Stimulated activated CD4-positive, alpha-beta T cell treated with anti-CD3 and anti-CD28 coated beads, Interleukin-12 subunit alpha, Interleukin-12 subunit beta, amount 100 ng/mL, for 4 hours (primary cell): ENCODE results near the gene ERBB3.
A peak's percentile ranks its signal among the peaks of the same experiment; 100 is the strongest.

Experiments used
- DNase-seq: peaks from one replicate; pipeline ENCODE4 v3.0.0-alpha.2; 2020

The ERBB3 gene

DNA sequence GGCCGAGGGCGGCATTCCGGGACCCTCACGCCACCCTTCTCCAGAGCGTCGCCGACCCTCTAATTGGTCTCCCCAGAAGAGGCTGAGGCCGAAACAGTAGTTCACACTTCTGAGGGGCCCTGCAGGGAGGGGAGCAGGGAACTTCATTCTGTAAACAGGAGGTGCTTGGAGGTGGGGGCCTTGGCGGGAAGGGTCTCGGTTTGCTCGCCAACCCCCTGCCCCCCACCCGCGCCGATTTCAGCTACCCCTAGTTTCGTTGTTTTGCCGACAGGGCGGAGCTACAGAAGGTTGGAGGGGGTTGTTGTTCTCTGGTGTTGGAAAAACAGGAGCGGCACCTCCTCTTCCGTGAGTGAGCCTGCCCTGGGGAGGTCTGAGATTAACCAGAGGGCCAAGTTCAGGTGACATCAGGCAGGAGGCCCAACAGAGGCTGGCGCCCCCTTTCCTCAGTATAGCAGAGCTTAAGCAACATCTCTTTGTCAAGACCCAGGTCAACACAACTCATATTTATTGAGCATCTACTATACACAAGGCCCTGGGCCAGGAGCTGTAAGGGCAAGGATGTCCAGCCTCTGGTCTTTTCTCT is 682 bp downstream of the ERBB3 start:
- no peak for DNase-seq

DNA sequence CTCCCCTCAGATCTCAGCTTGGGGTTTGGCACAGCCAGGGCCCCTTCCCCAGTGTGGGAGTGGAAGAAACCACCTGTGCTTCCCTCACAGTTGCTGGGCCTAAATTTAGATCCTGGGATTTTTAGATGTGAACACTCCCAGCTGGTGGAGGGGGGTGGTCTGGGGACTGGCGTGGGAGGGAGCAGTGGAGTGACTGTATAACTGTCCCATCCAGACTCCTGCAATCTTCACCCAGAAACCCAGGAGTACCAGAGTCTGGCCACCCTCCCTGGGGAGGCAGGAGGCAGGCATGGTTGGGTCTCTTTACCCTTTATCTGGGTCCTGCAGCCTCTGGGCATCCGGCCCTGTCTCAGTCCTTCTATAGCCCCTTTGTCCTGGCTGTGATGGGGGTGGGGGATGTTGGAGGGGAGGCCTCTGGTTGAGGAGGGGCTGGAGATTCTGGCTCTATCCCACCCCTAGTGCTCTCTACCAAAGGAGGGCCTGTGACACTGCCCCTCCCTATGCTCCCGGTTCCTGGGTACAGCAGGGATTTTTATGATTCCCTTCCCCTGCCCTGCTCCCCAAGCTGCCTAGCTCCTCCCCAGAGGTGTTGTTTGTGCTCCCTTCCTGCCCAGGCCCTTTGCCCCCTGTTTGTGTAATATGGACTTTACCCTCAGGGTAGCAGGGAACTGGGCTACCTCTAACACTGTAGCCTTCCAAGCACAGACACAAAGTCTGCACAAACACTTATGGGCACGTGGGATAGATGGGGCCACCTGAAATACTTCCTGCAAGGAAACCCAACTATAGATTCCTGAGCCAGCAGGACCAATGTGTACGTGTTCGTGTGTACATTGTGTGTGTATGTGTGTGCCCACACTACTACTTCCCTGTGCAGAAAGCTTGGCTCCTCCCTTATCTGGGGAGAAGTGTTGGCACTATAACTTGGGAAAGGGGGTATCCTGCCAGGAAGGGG is 1.7 kb downstream of the ERBB3 start:
- no peak for DNase-seq

DNA sequence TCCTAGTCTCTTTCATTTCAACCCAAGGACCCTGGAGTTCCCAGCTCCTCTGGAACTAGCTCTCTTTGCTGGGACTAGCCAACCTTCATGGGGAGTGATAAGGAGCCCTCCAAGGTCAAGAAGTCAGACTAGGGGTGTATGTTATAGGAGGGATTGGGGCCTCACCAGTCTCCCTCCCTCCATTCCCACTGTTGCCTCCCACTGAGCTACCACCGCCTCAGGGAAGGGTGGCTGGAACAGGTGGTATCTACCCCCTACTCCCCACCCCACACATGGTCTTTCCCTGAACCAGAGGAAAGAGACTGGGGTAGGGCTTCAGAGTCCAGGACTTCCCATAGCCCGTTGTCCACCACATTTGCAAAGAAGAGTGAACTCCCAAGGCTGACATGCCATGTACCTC is 2.4 kb downstream of the ERBB3 start:
- DNase-seq = no peak

DNA sequence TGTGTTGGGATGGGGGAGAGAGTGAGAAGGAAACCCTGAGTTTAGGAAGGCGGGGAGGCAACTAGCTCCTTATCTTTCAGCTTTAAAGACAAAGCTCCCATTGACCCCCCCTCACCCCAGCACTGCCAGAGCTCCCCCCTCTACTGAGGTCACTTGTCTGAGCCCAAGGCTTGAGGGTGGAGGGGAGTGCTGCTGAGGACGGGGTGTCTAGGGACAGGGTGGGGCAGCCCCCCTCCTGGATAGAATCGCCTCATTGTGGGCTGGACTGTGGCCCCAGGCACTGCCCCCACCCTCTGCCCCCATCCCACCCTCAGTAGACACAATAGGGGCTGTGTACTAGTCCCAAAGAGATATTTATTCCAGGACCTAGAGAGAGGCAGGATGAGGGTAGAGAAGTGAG is 3.0 kb downstream of the ERBB3 start:
- no peak for DNase-seq

DNA sequence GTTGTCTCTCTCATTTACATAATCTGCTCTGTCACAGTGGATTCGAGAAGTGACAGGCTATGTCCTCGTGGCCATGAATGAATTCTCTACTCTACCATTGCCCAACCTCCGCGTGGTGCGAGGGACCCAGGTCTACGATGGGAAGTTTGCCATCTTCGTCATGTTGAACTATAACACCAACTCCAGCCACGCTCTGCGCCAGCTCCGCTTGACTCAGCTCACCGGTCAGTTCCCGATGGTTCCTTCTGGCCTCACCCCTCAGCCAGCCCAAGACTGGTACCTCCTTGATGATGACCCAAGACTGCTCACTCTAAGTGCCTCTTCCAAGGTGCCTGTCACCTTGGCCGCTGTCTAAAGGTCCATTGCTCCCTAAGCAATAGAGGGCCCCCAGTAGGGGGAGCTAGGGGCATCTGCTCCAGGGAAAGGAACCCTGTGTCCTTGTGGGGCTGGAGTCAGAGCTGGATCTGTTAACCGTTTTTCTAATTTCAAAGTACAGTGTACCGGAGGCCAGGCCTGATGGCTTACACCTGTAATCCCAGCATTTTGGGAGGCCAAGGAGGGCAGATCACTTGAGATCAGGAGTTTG is 5.1 kb downstream of the ERBB3 start:
- DNase-seq = no peak

DNA sequence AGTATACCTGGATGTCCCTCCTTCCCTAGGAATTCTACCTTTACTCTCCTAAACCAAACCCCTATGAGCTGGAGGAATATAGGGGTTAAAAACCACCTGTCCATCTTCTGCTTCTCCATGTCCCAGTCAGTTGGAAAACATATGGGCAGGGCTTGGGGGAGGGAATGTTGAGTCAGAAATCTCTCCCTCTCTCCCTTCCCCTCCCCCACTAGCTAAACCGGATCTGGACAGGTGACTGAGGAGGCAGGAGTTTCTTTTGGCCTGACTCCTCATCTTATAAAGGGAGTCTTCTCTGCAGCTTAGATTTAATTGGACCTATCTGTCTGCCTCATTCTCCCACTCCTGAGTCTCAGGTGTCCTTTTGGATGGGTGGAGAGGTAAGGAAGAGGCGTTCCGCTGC is 6.1 kb downstream of the ERBB3 start:
- DNase-seq = no peak

DNA sequence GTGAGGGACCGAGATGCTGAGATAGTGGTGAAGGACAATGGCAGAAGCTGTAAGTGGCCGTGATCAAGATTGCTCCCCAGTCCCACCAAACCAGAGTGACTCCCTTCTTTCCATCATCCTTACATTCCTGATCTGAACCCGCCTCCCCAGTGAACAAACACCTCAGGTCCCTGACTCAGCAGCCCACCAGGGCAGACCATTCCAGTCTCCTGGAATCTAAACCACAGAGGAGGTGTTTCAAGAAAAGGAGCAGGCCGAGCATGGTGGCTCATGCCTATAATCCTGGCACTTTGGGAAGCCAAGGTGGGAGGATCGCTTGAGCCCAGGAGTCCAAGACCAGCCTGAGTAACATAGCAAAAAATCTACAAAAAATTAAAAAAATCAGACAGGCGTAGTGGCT is 6.6 kb downstream of the ERBB3 start:
- no peak for DNase-seq

DNA sequence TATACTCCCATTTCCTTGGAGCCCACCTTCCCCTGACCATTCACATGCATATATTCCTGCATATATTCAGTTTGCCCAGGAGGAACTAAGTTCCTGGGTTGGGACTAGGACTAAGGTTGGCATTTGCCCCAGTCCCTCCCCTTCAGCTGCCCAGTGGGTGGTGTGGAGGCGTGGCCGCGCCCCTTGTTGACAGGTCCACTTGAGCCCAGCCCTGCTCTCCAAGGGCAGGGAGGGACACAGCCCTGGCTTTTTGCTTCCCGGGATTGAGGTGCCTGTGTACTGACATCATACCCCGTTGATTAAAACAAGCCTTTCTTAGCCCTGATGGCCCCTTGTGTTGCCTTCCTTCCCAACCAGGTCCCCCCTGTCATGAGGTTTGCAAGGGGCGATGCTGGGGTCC is 7.3 kb downstream of the ERBB3 start:
- no peak for DNase-seq

DNA sequence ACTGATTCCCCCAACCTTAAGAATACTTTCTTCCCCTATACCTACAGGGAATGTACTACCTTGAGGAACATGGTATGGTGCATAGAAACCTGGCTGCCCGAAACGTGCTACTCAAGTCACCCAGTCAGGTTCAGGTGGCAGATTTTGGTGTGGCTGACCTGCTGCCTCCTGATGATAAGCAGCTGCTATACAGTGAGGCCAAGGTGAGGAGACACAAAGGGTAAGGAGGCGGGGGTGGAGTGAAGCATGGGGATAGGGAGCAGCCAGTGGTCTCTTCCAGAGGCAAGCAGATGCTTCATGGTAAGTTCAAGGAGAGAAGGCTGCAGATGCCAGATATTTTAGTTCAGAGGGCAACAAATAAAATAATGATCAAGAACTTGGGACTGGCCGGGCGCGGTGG is 17.8 kb downstream of the ERBB3 start:
- DNase-seq = no peak

DNA sequence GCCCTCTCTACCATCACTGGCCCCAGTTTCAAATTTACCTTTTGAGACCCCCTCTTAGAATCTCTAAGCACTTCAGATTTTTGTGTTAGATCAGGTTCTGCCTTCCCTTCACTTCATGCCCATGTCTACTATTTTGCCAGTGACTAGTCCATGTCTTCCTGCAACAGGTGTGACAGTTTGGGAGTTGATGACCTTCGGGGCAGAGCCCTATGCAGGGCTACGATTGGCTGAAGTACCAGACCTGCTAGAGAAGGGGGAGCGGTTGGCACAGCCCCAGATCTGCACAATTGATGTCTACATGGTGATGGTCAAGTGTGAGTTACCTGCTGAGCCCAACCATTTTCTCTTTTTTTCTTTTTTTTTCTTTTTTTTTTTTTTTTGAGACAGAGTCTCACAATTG is 18.6 kb downstream of the ERBB3 start:
- DNase-seq = no peak

DNA sequence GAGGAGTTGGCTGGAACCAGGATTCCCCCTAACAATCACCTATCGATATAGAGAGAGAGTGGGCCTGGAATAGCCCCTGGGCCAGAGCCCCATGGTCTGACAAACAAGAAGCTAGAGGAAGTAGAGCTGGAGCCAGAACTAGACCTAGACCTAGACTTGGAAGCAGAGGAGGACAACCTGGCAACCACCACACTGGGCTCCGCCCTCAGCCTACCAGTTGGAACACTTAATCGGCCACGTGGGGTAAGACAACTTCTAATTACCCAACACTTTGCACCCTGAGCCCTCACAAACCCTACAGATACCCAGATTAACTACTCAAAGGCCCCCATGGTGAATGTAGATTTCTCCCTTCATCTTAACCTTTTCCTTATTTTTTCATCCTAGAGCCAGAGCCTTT is 19.8 kb downstream of the ERBB3 start:
- no peak for DNase-seq

DNA sequence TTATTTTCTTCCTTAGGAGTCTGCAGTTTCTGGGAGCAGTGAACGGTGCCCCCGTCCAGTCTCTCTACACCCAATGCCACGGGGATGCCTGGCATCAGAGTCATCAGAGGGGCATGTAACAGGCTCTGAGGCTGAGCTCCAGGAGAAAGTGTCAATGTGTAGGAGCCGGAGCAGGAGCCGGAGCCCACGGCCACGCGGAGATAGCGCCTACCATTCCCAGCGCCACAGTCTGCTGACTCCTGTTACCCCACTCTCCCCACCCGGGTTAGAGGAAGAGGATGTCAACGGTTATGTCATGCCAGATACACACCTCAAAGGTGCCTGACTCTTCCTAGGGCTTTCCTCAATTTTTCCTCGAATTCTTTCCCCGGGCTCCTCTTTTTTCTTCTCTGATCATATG is 21.1 kb downstream of the ERBB3 start:
- no peak for DNase-seq

DNA sequence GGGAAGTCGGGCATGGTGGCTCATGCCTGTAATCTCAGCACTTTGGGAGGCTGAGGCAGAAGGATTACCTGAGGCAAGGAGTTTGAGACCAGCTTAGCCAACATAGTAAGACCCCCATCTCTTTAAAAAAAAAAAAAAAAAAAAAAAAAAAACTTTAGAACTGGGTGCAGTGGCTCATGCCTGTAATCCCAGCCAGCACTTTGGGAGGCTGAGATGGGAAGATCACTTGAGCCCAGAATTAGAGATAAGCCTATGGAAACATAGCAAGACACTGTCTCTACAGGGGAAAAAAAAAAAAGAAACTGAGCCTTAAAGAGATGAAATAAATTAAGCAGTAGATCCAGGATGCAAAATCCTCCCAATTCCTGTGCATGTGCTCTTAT is 22.7 kb downstream of the ERBB3 start:
- no peak for DNase-seq

DNA sequence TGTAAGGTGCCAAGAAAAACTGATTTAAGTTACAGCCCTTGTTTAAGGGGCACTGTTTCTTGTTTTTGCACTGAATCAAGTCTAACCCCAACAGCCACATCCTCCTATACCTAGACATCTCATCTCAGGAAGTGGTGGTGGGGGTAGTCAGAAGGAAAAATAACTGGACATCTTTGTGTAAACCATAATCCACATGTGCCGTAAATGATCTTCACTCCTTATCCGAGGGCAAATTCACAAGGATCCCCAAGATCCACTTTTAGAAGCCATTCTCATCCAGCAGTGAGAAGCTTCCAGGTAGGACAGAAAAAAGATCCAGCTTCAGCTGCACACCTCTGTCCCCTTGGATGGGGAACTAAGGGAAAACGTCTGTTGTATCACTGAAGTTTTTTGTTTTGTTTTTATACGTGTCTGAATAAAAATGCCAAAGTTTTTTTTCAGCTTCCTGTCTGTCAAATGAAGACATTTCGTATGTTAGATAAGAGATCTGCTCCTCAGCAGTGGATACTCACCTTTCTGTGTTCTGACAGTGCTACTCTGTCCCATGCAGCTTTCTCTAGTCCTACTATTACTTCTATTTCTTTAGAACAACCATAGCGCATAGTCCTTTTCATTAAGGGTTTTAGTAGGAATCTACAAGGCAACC is 23.2 kb downstream of the ERBB3 start:
- DNase-seq = no peak

DNA sequence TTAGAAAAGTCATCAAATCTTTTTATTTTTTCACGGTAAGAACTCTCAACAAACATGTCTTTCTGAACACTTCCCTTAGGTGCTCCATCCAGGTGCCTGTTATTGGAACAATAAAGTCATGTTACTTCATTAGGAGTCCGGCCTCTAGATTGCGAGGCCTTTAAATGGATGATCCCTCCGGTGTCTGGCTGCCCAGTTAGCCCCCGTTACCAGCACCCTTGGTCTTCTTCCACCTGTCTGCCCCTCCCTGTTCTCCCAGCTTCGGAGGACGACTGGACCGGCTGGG is 23.8 kb downstream of the ERBB3 start:
- no peak for DNase-seq

DNA sequence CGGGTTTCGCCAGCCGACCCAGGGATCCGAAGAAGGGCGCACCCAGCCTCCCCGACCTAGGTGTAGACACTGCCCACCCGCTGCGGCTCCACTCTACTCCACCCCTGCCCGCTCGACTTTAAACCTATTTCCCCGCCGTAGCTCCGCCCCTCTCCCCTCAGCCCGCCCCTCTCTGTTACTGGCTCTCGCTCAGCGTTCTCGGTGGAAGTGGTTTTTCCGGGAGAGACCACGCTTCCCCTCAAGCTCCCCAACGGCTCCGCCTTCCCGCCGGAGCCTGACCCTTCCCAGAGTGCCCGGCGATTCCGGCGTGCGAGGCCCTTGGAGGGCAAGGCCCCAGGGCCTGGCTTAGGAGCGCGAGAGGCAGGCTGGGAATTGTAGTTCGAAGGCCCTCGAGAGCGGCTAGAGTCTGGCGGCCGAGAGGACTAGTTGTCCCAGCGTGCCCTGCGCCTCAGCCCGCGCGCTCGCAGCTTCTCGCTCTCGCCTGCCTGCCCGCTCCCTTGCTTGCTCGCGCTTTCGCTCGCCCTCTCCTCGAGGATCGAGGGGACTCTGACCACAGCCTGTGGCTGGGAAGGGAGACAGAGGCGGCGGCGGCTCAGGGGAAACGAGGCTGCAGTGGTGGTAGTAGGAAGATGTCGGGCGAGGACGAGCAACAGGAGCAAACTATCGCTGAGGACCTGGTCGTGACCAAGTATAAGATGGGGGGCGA is 24.3 kb downstream of the ERBB3 start, which contains the start of gene PA2G4:
Gene PA2G4 (plus strand): TSS at position 451 of the 706 bp plus-strand sequence. CDS start 179 bp downstream, at position 630.
- DNase-seq = peak; percentile 96

DNA sequence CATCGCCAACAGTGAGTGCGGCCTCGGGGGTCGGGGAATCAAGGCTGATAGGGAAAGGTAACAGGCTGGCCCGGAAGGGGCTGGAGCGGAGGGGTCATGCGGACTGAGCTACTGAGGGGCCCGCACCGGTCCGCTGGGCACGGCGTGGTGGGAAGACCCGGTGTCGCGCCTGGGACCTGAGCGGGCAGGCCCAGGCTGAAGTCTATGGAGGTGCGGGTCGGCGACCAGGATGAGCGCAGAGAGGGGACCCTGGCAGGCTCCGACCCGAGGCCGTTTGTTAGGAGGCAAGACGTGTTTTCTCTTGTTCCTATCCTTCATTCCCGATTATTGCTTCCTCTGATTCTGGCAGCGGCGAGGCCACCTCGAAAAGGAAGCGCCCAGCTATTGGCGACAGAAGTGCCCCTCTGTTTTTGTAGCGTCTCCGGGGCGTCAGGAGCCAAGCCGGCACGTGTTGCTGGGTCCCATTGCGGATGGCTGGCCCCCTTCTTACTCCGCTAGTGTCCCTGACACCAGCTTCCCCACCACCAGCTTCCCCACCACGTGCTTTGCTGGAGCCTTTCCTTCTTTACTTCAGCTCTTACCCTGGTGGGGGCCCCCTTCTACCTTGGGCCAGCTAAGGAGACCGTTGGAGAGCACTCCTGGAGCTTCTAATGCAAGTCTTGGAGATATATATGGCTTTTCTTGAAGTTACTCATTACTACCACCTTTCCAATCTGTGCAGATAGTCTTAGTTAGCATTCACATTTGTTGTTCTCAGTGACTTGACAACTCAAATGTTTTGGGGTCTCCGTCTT is 25.0 kb downstream of the ERBB3 start:
- DNase-seq = peak; percentile 35

DNA sequence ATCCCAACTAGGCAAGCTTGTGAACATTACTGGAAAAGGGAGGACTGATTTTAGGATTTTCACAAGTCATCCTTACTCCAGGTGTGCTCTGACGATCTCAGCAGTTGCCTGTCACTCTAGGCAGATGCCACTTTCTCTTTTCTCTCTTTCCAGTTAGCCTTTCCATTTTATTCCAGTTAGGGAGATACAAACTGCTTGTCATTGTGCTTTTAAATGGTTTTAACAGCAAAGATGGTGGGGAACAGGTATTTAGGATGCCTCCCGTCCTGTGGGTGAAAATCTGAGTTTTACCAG is 25.6 kb downstream of the ERBB3 start:
- no peak for DNase-seq

DNA sequence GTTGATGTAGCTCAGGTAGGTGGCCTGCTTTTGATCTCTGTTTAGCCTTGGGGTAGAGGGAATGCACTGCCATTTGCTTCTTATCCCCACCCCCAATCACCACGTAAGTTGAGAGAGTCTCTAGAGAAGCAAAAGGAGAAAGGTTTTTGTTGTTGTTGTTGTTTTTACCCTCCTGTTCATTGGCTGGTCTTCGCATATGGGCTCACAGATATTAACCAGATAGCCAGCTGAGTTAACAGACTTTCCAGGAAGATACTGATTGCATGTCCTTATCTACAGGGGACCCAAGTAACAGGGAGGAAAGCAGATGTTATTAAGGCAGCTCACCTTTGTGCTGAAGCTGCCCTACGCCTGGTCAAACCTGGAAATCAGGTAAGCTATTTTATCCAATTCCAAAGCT is 27.3 kb downstream of the ERBB3 start:
- no peak for DNase-seq

DNA sequence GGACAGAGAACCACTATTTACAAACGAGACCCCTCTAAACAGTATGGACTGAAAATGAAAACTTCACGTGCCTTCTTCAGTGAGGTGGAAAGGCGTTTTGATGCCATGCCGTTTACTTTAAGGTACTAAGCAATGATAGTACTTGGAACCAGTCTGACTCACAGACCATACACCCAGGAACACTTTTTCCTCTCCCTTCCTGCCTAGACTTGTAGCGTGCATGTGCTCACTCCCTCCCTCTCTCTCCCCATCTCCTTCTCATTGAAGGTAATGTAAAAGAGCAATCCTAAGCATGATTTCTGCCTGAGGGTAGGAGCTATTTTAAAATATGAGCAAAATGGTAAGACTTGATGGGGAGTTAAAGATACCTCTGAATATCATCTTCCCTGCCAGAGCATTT is 30.6 kb downstream of the ERBB3 start:
- no peak for DNase-seq

DNA sequence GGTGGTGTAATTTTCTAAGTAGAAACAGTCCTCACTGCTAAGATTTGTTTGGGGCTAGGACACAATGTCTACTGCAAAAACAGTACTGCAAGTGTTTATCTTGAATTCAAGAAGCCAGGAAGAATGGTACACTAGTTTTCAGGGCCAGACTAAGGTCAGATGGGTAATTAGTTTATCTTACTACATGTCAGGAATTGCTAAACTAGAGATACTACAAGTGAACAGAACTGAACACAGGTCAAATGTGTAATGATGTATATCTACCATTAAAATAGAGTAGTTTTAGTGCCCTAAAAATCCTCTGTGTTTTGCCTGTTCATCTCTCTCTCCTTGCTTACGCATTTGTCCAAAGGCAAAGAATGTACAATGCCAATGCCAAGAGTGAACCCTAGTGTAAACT is 34.1 kb downstream of the ERBB3 start:
- DNase-seq = no peak

DNA sequence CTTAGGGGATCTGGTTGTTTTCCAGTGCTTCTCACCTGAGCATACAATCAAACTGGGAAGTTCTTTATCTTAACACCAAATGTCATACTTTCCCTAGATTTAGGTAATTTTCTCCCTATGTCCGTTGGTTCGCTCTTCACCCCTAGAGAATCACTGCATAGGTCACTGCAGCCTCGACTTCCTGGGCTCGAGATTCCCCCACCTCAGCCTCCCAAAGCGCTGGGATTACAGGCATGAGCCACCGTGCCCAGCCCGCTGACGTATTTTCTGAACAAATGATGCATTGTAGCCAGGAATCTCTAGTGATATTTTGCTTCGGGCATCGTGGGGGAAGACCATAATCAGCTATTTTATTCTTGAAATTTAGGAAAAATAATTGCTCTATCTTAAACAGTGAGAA is 35.4 kb downstream of the ERBB3 start:
- DNase-seq = no peak
